Small intestine (tissue), 16 donors: ENCODE data around the gene RBM6. TPM values are rescaled to one million over a fixed set of nuclear protein-coding genes. Genes with fewer than 3 reads are reported as not detected.

ENCODE experiments used
- DNase-seq, 2 donors: peaks; one replicate each; pipeline versions ENCODE4 v3.0.0 to v3.0.0-alpha.2; 2013
- FAIRE-seq: peaks from 2 replicates; lab custom pipeline; 2012; peaks lifted over from hg19 to GRCh38; lab: Jason Lieb, UNC
- H3K27ac ChIP-seq, 3 donors: one replicate each; pipeline ENCODE4 v1.5.1; 2013; ENCODE audit warnings: low read length in 2 of 3, mild to moderate bottlenecking in 2 of 3, control low read depth in 1 of 3, inconsistent platforms in 1 of 3, low read depth in 1 of 3, moderate library complexity in 1 of 3
- H3K27me3 ChIP-seq, 3 donors: one replicate each; pipeline ENCODE4 v1.6.1; 2013; ENCODE audit warnings: low read length in 3 of 3, inconsistent platforms in 1 of 3; ENCODE audit not compliant: control insufficient read depth in 3 of 3, insufficient read depth in 3 of 3
- H3K36me3 ChIP-seq, 3 donors: one replicate each; pipeline ENCODE4 v1.6.1; 2013; ENCODE audit warnings: low read length in 3 of 3, inconsistent platforms in 1 of 3, low read depth in 1 of 3, mild to moderate bottlenecking in 1 of 3, moderate library complexity in 1 of 3; ENCODE audit not compliant: control insufficient read depth in 3 of 3, insufficient read depth in 2 of 3
- H3K4me1 ChIP-seq, 3 donors: one replicate each; pipeline ENCODE4 v1.6.1; 2013; ENCODE audit warnings: low read length in 2 of 3, inconsistent platforms in 1 of 3, low read depth in 1 of 3, mild to moderate bottlenecking in 1 of 3, moderate library complexity in 1 of 3; ENCODE audit not compliant: control insufficient read depth in 3 of 3, insufficient read depth in 2 of 3
- H3K4me3 ChIP-seq, 3 donors: one replicate each; pipeline ENCODE4 v1.5.1; 2013; ENCODE audit warnings: low read length in 3 of 3, control low read depth in 1 of 3, inconsistent platforms in 1 of 3, low read depth in 1 of 3, mild to moderate bottlenecking in 1 of 3, moderate library complexity in 1 of 3
- H3K9me3 ChIP-seq, 2 donors: one replicate each; pipeline ENCODE4 v1.6.1; 2013; ENCODE audit warnings: low read depth in 1 of 2, low read length in 1 of 2; ENCODE audit not compliant: control insufficient read depth in 2 of 2, insufficient read depth in 1 of 2
- WGBS, 3 donors: extraction: QIAGEN DNeasy Blood & Tissue Kit; methylation state at CpG; one replicate each; pipeline ENCODE4 v1.1.7; 2013; 5-methylcytosine and 5-hydroxymethylcytosine counted together
- long read RNA-seq, 10 donors: transcript quantifications; one replicate each; lab custom pipeline, GENCODE V29; 2026
- polyA plus RNA-seq, 4 donors: library from polyadenylated mRNA; stranded (reverse) in 3 of 4; unstranded in 1 of 4; fragments of 200-250 nt in 3 of 4; fragments of 120-200 nt in 1 of 4; gene quantifications; one replicate each; pipeline versions ENCODE4 v1.2.1 to v1.2.3, GENCODE V29; 2013
- donor health status: healthy with polysubstance abuse.
- donor health status: control.
- donor health status: control.
- donor health status: Bipolar disorder and iron deficiency.
- donor health status: healthy.

RBM6 gene, protein sequence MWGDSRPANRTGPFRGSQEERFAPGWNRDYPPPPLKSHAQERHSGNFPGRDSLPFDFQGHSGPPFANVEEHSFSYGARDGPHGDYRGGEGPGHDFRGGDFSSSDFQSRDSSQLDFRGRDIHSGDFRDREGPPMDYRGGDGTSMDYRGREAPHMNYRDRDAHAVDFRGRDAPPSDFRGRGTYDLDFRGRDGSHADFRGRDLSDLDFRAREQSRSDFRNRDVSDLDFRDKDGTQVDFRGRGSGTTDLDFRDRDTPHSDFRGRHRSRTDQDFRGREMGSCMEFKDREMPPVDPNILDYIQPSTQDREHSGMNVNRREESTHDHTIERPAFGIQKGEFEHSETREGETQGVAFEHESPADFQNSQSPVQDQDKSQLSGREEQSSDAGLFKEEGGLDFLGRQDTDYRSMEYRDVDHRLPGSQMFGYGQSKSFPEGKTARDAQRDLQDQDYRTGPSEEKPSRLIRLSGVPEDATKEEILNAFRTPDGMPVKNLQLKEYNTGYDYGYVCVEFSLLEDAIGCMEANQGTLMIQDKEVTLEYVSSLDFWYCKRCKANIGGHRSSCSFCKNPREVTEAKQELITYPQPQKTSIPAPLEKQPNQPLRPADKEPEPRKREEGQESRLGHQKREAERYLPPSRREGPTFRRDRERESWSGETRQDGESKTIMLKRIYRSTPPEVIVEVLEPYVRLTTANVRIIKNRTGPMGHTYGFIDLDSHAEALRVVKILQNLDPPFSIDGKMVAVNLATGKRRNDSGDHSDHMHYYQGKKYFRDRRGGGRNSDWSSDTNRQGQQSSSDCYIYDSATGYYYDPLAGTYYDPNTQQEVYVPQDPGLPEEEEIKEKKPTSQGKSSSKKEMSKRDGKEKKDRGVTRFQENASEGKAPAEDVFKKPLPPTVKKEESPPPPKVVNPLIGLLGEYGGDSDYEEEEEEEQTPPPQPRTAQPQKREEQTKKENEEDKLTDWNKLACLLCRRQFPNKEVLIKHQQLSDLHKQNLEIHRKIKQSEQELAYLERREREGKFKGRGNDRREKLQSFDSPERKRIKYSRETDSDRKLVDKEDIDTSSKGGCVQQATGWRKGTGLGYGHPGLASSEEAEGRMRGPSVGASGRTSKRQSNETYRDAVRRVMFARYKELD
- polyA plus RNA-seq = 100 to 1,000 TPM in 3 of 4 donors, 10 to 100 TPM in 1; 61.0 to 409 (median 167) TPM
- long read RNA-seq, donor 1 = 0 reads
- long read RNA-seq, donor 2, full-length matches to known transcripts = 1 of 21 reads
- long read RNA-seq, donor 2, partial matches to known transcripts = 20 of 21 reads
- long read RNA-seq, donor 2, other reads (novel, unspliced or antisense) = 0 of 21 reads
- long read RNA-seq, donor 3, full-length matches to known transcripts = 5 of 182 reads
- long read RNA-seq, donor 3, partial matches to known transcripts = 177 of 182 reads
- long read RNA-seq, donor 3, other reads (novel, unspliced or antisense) = 0 of 182 reads
- long read RNA-seq, donor 4, partial matches to known transcripts = 0 of 1 reads
- long read RNA-seq, donor 4, other reads (novel, unspliced or antisense) = 0 of 1 reads
- long read RNA-seq, donor 5, partial matches to known transcripts = 65 of 66 reads
- long read RNA-seq, donor 5, other reads (novel, unspliced or antisense) = 0 of 66 reads
- long read RNA-seq, donor 6, full-length matches to known transcripts = 3 of 51 reads
- long read RNA-seq, donor 6, partial matches to known transcripts = 48 of 51 reads
- long read RNA-seq, donor 6, other reads (novel, unspliced or antisense) = 0 of 51 reads
- long read RNA-seq, donor 7 = 0 reads
- long read RNA-seq, donor 8, partial matches to known transcripts = 6 of 6 reads
- long read RNA-seq, donor 8, other reads (novel, unspliced or antisense) = 0 of 6 reads
- long read RNA-seq, donor 9, partial matches to known transcripts = 30 of 30 reads
- long read RNA-seq, donor 9, other reads (novel, unspliced or antisense) = 0 of 30 reads
- long read RNA-seq, donor 10, partial matches to known transcripts = 172 of 176 reads
- long read RNA-seq, donor 10, other reads (novel, unspliced or antisense) = 0 of 176 reads

GRCh38 chr3:49939858-49940666 lies at the start of gene RBM6:
Gene RBM6 (plus strand): TSS chr3:49940150. CDS start chr3:49962642, 22,492 bp downstream.
- peaks cover 0 to 14% (median 0%) of the 10 kb centered on the region in 3 donors for H3K36me3 ChIP-seq
- peaks cover 0 to 6% (median 2%) of the 10 kb centered on the region in 3 donors for H3K4me1 ChIP-seq
- peak within 1 kb of the TSS; percentile 90 to 99 (median 95) for H3K4me3 ChIP-seq
- no peak for FAIRE-seq
- whole genome bisulfite sequencing, 3 donors = 0 to 1% (median 1%) methylated on average over 70 to 74 of the region's 74 CpGs
- H3K27ac ChIP-seq = peak within 1 kb of the TSS; percentile 97 to 99 (median 98)
- H3K27me3 ChIP-seq = no peaks in the 10 kb centered on the region
- H3K9me3 ChIP-seq = no peaks in the 10 kb centered on the region
- peak; percentile 99 for DNase-seq

DNA sequence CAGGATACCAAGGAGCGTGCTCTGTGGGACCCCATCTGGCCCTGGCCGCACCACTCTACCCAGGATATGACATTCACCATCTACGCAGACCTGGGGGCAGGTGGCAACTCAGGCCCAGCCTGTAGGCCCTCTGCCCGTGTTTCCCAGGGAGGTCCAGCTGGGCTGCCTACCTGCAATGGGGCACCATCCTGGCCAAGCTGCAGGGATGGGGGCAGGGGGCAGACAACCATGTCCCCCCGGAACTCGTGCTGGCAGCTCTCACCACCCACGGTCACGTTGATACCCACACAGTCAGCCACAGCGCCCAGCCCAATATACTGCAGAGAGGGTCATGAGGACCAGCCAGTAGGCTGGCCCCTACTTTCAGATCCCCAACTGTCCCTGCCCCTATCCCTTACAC lies 44.2 kb upstream of the RBM6 start:
- Histone ChIP-seq H3K27me3 (no peaks in the 10 kb centered on the region), H3K4me3 (no peak overlapping the region), H3K4me1 (peaks cover 0 to 12% (median 0%) of the 10 kb centered on the region in 3 donors), H3K27ac (no peak overlapping the region), H3K9me3 (no peaks in the 10 kb centered on the region), H3K36me3 (peaks cover 6 to 69% (median 25%) of the 10 kb centered on the region in 3 donors)
- FAIRE-seq (no peak), DNase-seq (no peak)
- WGBS, 3 donors = 95 to 100% (median 95%) methylated on average over 8 to 9 of the region's 9 CpGs

DNA sequence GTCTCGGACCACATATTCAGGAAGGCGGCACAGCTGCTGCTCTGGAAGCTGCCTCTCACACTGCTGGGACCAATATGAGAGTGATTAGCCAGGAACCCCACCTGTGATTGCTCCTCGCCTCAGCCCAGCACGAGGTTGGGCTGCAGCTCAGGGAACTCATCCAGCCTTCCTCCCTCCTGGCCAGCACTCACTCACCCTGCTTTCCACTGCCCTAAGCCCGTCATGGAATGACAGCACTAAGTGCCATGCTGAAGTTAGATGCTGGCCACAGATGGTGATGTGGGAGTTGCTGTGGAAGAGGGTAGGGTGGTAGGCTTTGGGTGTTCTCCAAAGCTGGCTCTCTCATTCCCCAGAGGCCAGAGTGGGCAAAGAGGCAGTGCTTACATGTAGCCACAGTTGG lies 43.6 kb upstream of the RBM6 start:
- Histone ChIP-seq H3K27ac (no peak overlapping the region), H3K9me3 (no peaks in the 10 kb centered on the region), H3K36me3 (peaks cover 6 to 66% (median 19%) of the 10 kb centered on the region in 3 donors), H3K4me3 (no peak overlapping the region), H3K27me3 (no peaks in the 10 kb centered on the region), H3K4me1 (peaks cover 0 to 17% (median 0%) of the 10 kb centered on the region in 3 donors)
- FAIRE-seq (no peak), DNase-seq (no peak)
- WGBS, 3 donors = 82 to 85% (median 85%) methylated on average over 5 of the region's 5 CpGs

GRCh38 chr3:49898991-49899390 lies 41.0 kb upstream of the RBM6 start:
- peaks cover 4 to 64% (median 18%) of the 10 kb centered on the region in 3 donors for H3K36me3 ChIP-seq
- no peaks in the 10 kb centered on the region for H3K27me3 ChIP-seq
- no peaks in the 10 kb centered on the region for H3K9me3 ChIP-seq
- 69 to 79% (median 71%) methylated on average over 6 of the region's 6 CpGs for WGBS, 3 donors
- no peak for FAIRE-seq
- peak overlapping the region in 1 of 3 donors; percentile 16 for H3K4me3 ChIP-seq
- H3K4me1 ChIP-seq = peaks cover 0 to 39% (median 4%) of the 10 kb centered on the region in 3 donors
- no peak for DNase-seq
- peak overlapping the region in 1 of 3 donors; percentile 17 for H3K27ac ChIP-seq

DNA sequence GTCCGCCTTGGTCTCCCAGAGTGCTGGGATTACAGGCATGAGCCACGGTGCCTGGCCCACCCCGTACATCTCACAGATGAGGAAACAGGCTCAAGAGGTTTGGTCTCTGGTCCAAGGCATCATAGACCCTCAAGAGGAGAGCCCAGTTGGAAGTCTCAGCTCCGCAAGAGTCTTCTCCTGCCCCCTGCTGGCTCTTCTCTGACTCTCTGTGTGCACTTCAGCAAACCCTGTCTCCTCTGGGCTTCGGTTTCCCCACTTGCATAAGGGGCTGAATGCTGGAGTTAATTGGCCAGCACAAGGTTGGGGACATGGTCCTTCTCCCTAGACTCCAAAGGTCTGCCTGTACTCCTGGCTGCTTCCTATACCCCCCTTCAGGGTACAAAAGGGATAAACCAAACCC lies 40.1 kb upstream of the RBM6 start:
- no peaks in the 10 kb centered on the region for H3K27me3 ChIP-seq
- peak overlapping the region; percentile 69 to 95 (median 94) for H3K27ac ChIP-seq
- H3K4me1 ChIP-seq = peaks cover 2 to 48% (median 4%) of the 10 kb centered on the region in 3 donors
- DNase-seq = peak; percentile 38 to 55
- peaks cover 4 to 64% (median 18%) of the 10 kb centered on the region in 3 donors for H3K36me3 ChIP-seq
- no peaks in the 10 kb centered on the region for H3K9me3 ChIP-seq
- H3K4me3 ChIP-seq = peak overlapping the region in 2 of 3 donors; percentile 13 to 55
- no peak for FAIRE-seq
- WGBS, 3 donors = 71 to 85% (median 81%) methylated on average over 5 of the region's 5 CpGs

- DNase-seq (peak; percentile 90 to 97), FAIRE-seq (no peak)
- 9 to 50% (median 26%) methylated on average over 8 of the region's 8 CpGs for WGBS, 3 donors
- H3K36me3 ChIP-seq = peaks cover 4 to 59% (median 13%) of the 10 kb centered on the region in 3 donors
- peak overlapping the region; percentile 69 to 98 (median 94) for H3K27ac ChIP-seq
- H3K9me3 ChIP-seq = no peaks in the 10 kb centered on the region
- no peaks in the 10 kb centered on the region for H3K27me3 ChIP-seq
- H3K4me3 ChIP-seq = peak overlapping the region in 2 of 3 donors; percentile 13 to 80
- peaks cover 4 to 53% (median 5%) of the 10 kb centered on the region in 3 donors for H3K4me1 ChIP-seq
These were observed 39.3 kb upstream of the RBM6 start for GRCh38 chr3:49900491-49901153.
